ENCODE data around the gene OR10H4.
"Not testable (repeated sequence)": the region's sequence is repeated elsewhere in the genome, so short reads cannot be mapped to it uniquely, and the experiment has no call there.

The OR10H4 gene

DNA sequence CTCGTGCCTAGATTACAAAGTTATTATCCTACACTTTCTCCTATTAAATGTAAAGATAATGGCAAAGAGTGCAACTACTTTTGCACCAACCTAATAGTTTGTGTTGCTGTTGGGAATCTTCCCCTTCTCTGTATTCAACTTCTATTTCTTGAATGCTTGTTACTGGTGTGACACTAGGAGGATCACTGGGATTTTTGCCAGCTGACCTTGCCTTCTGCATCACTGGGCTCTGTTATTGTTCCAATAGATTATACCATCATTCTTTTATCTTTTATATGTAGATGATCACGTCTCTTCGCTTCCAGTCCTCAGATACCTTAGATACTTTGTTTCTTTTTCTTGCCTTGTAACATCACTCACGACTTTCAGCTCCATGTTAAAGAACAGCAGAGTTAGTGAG, 3.5 kb upstream of the OR10H4 start:
- no peak for DNase-seq

GRCh38 chr19:15954820-15955219, 6.0 kb downstream of the OR10H4 start:
- DNase-seq: no peak

DNA sequence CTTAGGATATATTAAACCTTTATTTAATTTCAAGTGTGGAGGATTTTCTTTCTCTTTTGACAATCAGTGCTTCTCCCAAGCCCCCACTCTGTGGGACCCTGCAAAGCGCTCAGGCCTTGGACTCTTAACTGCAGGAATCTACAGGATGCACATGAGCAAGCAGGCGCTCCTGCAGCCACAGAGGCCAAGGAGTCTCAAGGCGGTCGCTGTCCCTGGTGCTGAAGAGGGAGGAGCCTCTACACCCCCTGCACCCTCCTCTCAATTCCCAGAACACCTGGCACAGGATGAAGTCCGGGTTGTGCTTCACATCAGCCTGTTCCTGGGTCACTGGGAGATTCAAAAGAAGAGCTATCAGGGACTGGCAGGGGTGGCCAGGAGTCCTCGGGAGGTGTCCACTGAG, 13.5 kb downstream of the OR10H4 start:
- no peak for DNase-seq

GRCh38 chr19:15964231-15964630, 15.4 kb downstream of the OR10H4 start:
- DNase-seq: no peak

DNA sequence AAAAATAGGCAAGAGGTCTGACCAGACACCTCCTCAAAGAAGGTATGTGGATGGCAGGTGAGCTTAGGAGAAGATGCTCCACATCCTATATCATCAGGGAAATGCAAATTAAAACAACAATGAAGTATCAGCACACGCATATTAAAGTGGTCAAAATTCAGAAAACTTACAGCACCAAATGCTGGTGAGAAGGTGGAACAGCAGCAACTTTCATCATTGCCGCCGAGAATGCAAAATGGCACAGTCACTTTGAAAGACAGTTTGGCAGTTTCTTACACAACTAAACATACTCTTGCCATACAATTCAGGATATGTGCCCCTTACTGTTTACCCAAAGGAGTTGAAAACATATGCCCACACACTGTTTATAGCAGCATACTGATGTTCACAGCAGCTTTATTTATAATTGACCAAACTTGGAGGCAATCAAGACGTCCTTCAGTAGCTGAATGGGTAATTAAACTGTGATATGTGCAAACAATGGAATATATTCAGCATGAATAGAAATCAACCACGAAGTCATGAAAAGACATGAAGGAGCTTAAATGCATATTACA, 22.5 kb downstream of the OR10H4 start:
- no peak for DNase-seq

DNA sequence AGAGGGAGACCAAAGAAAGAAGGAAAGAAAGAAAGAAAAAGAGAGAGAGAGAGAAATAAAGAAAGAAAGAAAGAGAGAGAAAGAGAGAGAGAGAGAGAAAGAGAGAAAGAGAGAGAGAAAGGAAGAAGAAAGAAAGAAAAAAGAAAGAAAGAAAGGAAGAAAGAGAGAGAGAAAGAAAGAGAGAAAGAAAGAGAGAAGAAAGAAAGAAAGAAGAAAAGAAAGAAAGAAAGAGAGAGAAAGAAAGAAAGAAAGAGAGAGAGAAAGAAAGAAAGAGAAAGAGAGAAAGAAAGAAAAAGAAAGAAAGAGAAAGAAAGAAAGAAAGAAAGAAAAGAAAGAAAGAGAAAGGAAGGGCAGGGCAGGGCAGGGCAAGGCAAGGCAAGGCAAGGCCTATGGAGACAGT, 23.2 kb downstream of the OR10H4 start:
- DNase-seq: not testable (repeated sequence)

GRCh38 chr19:15974856-15975255, 26.0 kb downstream of the OR10H4 start:
- no peak for DNase-seq

DNA sequence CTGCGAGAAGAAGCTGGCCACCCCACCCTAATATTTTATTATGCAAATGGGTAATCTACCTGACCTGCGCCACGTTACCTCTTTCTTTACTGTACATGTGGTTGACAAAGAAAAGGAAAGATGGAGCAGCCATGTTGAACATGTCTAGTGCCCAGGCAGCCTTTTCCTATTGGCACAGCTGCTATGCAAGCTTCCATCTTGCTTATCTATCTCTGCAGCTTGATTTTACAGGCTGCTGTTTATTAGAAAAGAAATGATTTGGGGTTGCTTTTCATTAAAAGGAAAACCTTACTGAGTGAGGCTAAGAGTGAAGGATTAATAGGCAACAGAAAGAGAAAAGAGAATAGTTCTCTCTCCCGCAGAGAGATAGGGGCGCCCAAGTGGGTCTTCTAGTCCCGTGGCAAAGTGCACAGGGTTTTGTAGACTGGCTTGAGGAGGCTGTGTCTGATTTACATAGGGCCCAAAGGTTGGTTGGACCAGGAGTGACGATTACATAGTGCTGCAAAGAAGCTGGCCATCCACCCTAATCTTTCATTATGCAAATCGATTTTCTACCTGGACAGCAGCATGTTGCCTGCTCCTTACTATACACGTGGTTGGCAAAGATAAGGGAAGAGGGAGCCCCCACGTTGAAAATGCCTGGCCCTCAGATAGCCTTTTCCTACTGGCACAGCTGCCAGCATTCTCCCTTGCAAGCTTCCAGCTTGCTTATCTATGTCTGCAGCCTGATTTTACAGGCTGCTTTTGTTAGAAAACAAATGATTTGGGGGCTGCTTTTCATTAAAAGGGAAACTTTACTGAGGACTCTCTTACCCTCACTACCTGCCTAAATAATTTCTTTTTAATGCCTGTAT, 28.3 kb downstream of the OR10H4 start:
- DNase-seq: no peak

- DNase-seq: no peak
Measured at GRCh38 chr19:15977690-15978089, 28.9 kb downstream of the OR10H4 start.

DNA sequence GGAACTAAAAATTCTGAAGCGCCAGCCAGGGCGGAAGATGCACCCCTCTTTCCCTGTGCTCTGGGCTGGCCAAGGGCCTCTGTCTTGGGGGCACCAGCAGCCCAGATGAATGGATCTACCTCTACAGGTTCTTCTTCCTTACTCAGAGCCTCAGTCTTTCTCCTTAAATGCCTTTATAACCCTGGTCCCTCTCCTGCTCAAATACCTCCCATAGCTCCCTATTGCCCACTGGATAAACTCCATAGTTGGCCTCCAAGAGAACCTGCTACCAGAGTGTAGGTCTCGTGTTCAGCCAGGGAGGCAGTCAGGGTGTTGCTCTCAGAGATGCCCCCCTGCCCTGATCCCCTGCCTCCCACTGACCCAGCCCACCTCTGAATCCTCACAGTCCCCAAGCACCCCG, 30.5 kb downstream of the OR10H4 start:
- no peak for DNase-seq

DNA sequence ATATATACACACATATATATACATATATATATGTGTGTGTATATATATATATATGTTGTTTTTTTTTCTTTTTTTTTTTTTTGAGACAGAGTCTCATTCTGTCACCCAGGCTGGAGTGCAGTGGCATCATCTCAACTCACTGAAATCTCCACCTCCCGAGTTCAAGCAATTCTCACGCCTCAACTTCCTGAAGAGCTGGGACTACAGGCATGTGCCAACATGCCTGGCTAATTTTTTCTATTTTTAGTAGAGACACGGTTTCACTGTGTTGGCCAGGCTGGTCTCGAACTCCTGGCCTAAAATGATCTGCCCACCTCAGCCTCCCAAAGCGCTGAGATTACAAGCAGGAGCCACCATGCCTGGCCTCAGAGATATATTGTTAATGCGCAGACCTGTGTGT, 37.0 kb downstream of the OR10H4 start:
- not testable (repeated sequence) for DNase-seq

GRCh38 chr19:15986701-15987100, 37.9 kb downstream of the OR10H4 start:
- DNase-seq: no peak

DNA sequence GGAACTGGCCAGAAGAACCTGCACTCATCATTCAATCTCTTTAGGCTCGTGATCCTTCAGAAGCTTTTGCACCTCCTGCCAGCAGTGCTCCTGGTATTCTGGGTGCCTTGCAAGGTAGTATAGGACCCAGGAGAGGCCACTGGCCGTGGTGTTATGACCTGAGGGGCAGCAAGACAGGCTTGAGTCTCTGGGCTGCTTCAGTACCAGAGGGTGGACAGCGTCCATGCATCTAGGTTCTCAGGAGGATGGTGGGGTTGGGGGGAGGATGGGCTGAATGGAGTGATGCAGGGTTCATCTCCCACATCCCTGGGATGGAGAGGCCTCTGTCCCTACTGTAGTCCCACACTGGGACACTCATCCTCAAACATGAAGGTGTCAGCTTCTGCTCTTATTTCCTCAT, 41.1 kb downstream of the OR10H4 start:
- no peak for DNase-seq

DNA sequence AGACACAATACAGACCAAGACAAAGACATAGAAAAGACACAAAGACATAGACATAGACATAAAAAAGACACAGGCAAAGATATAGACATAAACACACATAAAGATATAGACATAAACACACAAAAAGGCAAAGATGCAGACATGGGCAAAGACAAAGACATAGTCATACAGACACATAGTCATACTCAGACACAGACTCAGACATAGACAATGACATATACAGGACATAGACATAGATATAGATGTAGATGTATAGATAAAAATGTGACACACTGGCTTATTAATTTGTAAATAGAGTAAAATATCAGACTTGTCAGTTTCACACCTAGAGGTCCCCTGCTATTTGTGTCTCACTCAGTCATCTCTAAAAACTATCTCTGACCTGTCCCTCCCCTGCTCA, 42.8 kb downstream of the OR10H4 start:
- no peak for DNase-seq

DNA sequence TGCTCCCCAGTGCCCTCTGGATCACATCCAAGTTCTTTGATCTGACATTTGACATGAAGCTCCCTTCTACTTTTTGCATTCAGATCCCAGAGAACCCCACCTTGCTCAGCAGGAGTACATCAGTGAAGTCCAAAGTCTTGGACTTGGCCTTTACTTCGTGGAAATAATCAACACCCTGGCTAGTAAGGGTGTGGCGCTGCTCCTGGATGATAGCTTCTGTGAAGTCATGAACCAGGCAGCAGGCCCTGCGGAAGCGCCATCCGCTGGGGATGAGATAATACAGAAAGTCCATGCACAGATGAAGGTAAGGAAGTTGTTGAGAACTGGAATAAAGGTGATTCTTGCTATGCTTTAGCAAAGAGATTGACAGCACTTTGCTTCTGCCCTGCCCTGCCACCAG, 43.2 kb downstream of the OR10H4 start:
- no peak for DNase-seq

DNA sequence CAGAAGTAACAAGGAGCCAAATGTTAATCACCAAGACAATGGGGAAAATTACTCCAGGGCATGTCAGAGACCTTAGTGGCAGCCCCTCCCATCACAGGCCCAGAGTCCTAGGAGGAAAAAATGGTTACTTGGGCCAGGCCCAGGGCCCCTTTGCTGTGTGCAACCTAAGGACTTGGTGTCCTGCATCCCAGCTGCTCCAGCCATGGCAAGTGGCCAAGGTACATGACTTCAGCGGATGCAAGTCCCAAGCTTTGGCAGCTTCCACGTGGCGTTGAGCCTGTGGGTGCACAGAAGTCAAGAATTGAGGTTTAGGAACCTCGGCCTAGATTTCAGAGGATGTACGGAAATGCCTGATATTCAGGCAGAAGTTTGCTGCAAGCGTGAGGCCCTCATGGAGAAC, 46.7 kb downstream of the OR10H4 start:
- DNase-seq: no peak

- DNase-seq: no peak
Measured at GRCh38 chr19:15998166-15998565, 49.4 kb downstream of the OR10H4 start.

All from GDM1 (cell line).